ENCODE measurements around the gene KCNC3. TPM values are rescaled to one million over a fixed set of nuclear protein-coding genes. Genes with fewer than 3 reads are reported as not detected.

The KCNC3 gene
- total and polyA plus RNA-seq, 2 of the 13 experiments (the other 11 are each of a cell fraction or from before 2014, with no cell fraction given), result 0.29 to 1.7 TPM

DNA sequence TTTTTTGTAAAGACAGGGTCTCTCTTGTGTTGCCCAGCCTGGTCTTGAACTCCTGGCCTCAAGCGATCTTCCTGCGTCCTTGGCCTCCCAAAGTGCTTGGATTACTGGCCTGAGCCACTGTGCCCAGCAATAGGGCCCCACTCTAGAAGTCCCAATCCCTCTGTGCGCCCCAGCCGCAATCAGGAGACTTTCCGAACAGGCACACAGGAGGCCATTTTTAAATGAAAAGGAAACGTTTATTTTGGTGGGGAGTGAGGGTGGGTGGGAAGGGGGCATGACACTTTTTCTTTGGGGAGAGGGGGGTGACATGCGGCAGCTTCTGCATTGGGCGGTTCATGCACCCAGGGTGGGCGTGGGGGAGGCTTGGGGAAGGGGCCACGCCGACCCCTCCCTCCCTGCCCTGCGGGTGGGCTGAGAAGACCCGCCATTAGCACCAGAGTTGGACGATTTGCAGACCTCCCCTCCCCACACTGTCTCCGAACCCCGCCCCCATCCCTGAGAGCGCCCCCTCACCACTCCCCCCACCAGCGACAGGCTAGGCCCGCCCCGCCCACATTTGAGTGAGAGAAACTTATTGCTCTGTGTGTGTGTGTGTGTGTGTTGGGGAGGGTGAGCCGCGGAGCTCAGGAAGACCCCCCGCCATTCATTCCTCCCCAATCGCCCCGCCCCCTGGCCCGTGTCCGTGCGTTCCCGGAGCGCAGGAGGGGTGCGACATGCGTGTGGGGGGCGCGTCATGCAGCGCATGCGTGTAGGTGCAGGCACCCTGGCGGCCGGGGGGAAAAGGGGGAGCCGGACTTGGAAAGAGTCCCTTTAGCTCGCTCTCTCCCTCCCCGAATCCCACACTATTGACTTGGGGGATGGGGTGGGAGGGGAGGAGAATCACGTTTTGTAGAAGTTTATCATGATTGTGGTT is 17.2 kb downstream of the KCNC3 start (continued):
- no peak for TF ChIP-seq ZNF234 (CRISPR knock-in tag; conservative IDR thresholded peaks at IDR 0.05)
- no peak for TF ChIP-seq SRY (CRISPR knock-in tag; IDR thresholded peaks at IDR 0.05)
- TF ChIP-seq, protein P1, sequence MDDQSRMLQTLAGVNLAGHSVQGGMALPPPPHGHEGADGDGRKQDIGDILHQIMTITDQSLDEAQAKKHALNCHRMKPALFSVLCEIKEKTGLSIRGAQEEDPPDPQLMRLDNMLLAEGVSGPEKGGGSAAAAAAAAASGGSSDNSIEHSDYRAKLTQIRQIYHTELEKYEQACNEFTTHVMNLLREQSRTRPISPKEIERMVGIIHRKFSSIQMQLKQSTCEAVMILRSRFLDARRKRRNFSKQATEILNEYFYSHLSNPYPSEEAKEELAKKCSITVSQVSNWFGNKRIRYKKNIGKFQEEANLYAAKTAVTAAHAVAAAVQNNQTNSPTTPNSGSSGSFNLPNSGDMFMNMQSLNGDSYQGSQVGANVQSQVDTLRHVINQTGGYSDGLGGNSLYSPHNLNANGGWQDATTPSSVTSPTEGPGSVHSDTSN (CRISPR knock-in tag; IDR thresholded peaks at IDR 0.05; ENCODE audit: borderline replicate concordance), result no peak
- no peak for TF ChIP-seq HNRNPK (IDR thresholded peaks at IDR 0.05; ENCODE audit: low read depth, low read length, poor library complexity, severe bottlenecking)
- TF ChIP-seq, protein P2, sequence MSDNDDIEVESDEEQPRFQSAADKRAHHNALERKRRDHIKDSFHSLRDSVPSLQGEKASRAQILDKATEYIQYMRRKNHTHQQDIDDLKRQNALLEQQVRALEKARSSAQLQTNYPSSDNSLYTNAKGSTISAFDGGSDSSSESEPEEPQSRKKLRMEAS (IDR thresholded peaks at IDR 0.05), result peak; percentile 60
- peak; percentile 41; the same call in 1 of the 2 replicates for TF ChIP-seq TFDP1 (CRISPR knock-in tag; IDR thresholded peaks at IDR 0.05; ENCODE audit: borderline replicate concordance)
- no peak for TF ChIP-seq ZNF570 (CRISPR knock-in tag; IDR thresholded peaks at IDR 0.05; ENCODE audit: borderline replicate concordance)
- TF ChIP-seq ZZZ3 (CRISPR knock-in tag; IDR thresholded peaks at IDR 0.05; ENCODE audit: borderline replicate concordance), result no peak
- TF ChIP-seq ZMYM4 (CRISPR knock-in tag; IDR thresholded peaks at IDR 0.05), result peak; percentile 58; the same call in 1 of the 2 replicates
- TF ChIP-seq ZBTB38 (CRISPR knock-in tag; IDR thresholded peaks at IDR 0.05), result 0 out of 2 replicates have a peak, but pooled peaks have one; percentile 23
- TF ChIP-seq, protein P3, sequence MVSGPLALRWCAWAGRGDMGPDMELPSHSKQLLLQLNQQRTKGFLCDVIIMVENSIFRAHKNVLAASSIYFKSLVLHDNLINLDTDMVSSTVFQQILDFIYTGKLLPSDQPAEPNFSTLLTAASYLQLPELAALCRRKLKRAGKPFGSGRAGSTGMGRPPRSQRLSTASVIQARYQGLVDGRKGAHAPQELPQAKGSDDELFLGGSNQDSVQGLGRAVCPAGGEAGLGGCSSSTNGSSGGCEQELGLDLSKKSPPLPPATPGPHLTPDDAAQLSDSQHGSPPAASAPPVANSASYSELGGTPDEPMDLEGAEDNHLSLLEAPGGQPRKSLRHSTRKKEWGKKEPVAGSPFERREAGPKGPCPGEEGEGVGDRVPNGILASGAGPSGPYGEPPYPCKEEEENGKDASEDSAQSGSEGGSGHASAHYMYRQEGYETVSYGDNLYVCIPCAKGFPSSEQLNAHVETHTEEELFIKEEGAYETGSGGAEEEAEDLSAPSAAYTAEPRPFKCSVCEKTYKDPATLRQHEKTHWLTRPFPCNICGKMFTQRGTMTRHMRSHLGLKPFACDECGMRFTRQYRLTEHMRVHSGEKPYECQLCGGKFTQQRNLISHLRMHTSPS (CRISPR knock-in tag; IDR thresholded peaks at IDR 0.05; ENCODE audit: low read depth), result no peak
- TF ChIP-seq HNRNPLL (IDR thresholded peaks at IDR 0.05; ENCODE audit: low read depth, low read length, poor library complexity, severe bottlenecking), result peak; percentile 46
- TF ChIP-seq RXRA (CRISPR knock-in tag; IDR thresholded peaks at IDR 0.05), result 0 out of 2 replicates have a peak, but pooled peaks have one; percentile 29
- no peak for TF ChIP-seq HMGA1 (CRISPR knock-in tag; conservative IDR thresholded peaks at IDR 0.05)
- TF ChIP-seq, protein P4, sequence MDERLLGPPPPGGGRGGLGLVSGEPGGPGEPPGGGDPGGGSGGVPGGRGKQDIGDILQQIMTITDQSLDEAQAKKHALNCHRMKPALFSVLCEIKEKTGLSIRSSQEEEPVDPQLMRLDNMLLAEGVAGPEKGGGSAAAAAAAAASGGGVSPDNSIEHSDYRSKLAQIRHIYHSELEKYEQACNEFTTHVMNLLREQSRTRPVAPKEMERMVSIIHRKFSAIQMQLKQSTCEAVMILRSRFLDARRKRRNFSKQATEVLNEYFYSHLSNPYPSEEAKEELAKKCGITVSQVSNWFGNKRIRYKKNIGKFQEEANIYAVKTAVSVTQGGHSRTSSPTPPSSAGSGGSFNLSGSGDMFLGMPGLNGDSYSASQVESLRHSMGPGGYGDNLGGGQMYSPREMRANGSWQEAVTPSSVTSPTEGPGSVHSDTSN (CRISPR knock-in tag; IDR thresholded peaks at IDR 0.05), result no peak
- TF ChIP-seq HCFC1 (IDR thresholded peaks at IDR 0.05; ENCODE audit: low read depth, low read length), result no peak
- TF ChIP-seq ZNF615 (CRISPR knock-in tag; IDR thresholded peaks at IDR 0.05; ENCODE audit: borderline replicate concordance), result no peak
- no peak for TF ChIP-seq CREBL2 (CRISPR knock-in tag; IDR thresholded peaks at IDR 0.05; ENCODE audit: borderline replicate concordance)
- no peak for TF ChIP-seq SOX5 (CRISPR knock-in tag; IDR thresholded peaks at IDR 0.05; ENCODE audit: borderline replicate concordance)

All from HepG2 (cell line).